Measurements from ENCODE around the gene IGFBP3. TPM values are rescaled to one million over a fixed set of nuclear protein-coding genes. Genes with fewer than 3 reads are reported as not detected.

Gene IGFBP3
- total RNA-seq, 1 experiment from 2014 or later: 2.9 TPM

DNA sequence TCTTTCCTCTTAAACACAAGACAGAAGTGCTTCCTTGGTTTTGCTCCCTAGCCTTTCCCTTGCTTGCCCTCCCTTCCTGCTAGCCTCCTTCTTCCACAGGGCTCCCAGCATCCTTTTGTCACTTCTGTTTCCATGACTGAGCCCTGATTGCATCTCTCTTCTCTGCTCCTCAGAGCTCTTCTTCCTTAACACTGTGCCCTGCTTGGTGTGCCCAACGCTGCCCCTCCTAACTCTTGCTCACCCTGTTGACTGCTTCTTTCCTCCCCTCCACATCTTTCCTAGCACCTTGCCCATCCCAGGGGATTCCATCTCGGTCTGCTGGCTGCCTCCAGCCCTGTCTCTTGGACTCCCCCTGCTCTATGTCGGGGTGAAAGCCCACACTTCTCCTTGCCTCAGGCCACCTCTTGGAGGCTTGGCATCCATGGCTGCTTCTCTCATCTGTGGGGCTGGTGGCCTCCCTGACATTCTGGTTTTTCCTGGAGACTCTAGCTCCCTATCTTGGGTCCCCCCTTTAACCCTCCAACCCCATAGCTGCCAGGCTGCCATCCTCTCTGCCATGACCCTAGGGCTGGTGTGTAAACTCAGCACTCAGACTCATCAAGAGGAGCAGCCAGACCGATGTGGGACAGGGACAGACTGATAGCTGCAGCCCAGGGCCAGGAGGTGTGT lies 26.9 kb downstream of the IGFBP3 start (continued):
- TF ChIP-seq CTCF (IDR thresholded peaks at IDR 0.05) (no peak), GRHL2 (CRISPR knock-in tag; IDR thresholded peaks at IDR 0.05; ENCODE audit: insufficient replicate concordance, severe bottlenecking) (no peak), ZNF396 (CRISPR knock-in tag; IDR thresholded peaks at IDR 0.05; ENCODE audit: borderline replicate concordance) (no peak), HMGA2 (CRISPR knock-in tag; IDR thresholded peaks at IDR 0.05) (no peak), MXD4 (CRISPR knock-in tag; IDR thresholded peaks at IDR 0.05; ENCODE audit: borderline replicate concordance) (no peak), RORB (CRISPR knock-in tag; IDR thresholded peaks at IDR 0.05) (no peak)
- TF ChIP-seq, protein P1, sequence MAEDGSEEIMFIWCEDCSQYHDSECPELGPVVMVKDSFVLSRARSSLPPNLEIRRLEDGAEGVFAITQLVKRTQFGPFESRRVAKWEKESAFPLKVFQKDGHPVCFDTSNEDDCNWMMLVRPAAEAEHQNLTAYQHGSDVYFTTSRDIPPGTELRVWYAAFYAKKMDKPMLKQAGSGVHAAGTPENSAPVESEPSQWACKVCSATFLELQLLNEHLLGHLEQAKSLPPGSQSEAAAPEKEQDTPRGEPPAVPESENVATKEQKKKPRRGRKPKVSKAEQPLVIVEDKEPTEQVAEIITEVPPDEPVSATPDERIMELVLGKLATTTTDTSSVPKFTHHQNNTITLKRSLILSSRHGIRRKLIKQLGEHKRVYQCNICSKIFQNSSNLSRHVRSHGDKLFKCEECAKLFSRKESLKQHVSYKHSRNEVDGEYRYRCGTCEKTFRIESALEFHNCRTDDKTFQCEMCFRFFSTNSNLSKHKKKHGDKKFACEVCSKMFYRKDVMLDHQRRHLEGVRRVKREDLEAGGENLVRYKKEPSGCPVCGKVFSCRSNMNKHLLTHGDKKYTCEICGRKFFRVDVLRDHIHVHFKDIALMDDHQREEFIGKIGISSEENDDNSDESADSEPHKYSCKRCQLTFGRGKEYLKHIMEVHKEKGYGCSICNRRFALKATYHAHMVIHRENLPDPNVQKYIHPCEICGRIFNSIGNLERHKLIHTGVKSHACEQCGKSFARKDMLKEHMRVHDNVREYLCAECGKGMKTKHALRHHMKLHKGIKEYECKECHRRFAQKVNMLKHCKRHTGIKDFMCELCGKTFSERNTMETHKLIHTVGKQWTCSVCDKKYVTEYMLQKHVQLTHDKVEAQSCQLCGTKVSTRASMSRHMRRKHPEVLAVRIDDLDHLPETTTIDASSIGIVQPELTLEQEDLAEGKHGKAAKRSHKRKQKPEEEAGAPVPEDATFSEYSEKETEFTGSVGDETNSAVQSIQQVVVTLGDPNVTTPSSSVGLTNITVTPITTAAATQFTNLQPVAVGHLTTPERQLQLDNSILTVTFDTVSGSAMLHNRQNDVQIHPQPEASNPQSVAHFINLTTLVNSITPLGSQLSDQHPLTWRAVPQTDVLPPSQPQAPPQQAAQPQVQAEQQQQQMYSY (CRISPR knock-in tag; IDR thresholded peaks at IDR 0.05): no peak
- TF ChIP-seq, protein P2, sequence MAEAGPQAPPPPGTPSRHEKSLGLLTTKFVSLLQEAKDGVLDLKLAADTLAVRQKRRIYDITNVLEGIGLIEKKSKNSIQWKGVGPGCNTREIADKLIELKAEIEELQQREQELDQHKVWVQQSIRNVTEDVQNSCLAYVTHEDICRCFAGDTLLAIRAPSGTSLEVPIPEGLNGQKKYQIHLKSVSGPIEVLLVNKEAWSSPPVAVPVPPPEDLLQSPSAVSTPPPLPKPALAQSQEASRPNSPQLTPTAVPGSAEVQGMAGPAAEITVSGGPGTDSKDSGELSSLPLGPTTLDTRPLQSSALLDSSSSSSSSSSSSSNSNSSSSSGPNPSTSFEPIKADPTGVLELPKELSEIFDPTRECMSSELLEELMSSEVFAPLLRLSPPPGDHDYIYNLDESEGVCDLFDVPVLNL (CRISPR knock-in tag; IDR thresholded peaks at IDR 0.05; ENCODE audit: borderline replicate concordance, low read depth): no peak

- ChIA-PET POLR2A (no interaction called here), CTCF (interaction anchor here (1.2 kb wide), 1 partner anchor 25 kb away, joined by 3 read pairs; no protein-coding TSS in a partner anchor)
- TF ChIP-seq ATF6 (CRISPR knock-in tag; IDR thresholded peaks at IDR 0.05) (no peak), SP1 (CRISPR knock-in tag; conservative IDR thresholded peaks at IDR 0.05) (no peak), HMGA2 (CRISPR knock-in tag; IDR thresholded peaks at IDR 0.05) (no peak), NFYB (CRISPR knock-in tag; conservative IDR thresholded peaks at IDR 0.05; ENCODE audit: low read depth) (no peak), OVOL2 (CRISPR knock-in tag; IDR thresholded peaks at IDR 0.05; ENCODE audit: borderline replicate concordance) (no peak), EMX1 (CRISPR knock-in tag; IDR thresholded peaks at IDR 0.05) (no peak), ZNF671 (CRISPR knock-in tag; IDR thresholded peaks at IDR 0.05) (no peak), MYBL2 (CRISPR knock-in tag; IDR thresholded peaks at IDR 0.05) (no peak), ZNF423 (CRISPR knock-in tag; IDR thresholded peaks at IDR 0.05) (no peak), ELF4 (CRISPR knock-in tag; IDR thresholded peaks at IDR 0.05; ENCODE audit: low read depth) (no peak)
- TF ChIP-seq, protein P3, sequence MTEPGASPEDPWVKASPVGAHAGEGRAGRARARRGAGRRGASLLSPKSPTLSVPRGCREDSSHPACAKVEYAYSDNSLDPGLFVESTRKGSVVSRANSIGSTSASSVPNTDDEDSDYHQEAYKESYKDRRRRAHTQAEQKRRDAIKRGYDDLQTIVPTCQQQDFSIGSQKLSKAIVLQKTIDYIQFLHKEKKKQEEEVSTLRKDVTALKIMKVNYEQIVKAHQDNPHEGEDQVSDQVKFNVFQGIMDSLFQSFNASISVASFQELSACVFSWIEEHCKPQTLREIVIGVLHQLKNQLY (CRISPR knock-in tag; IDR thresholded peaks at IDR 0.05): no peak
- TF ChIP-seq, protein P4, sequence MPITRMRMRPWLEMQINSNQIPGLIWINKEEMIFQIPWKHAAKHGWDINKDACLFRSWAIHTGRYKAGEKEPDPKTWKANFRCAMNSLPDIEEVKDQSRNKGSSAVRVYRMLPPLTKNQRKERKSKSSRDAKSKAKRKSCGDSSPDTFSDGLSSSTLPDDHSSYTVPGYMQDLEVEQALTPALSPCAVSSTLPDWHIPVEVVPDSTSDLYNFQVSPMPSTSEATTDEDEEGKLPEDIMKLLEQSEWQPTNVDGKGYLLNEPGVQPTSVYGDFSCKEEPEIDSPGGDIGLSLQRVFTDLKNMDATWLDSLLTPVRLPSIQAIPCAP (CRISPR knock-in tag; IDR thresholded peaks at IDR 0.05): no peak
- TF ChIP-seq, protein P2 (CRISPR knock-in tag; IDR thresholded peaks at IDR 0.05; ENCODE audit: borderline replicate concordance, low read depth): no peak
- DNase-seq (ENCODE audit: low spot score) (no peak), ATAC-seq (no peak)
- Mint-ChIP-seq H3K27me3 (ENCODE audit: low read depth) (peaks cover 28% of the 10 kb centered on the region), H3K4me3 (no peak overlapping the region), H3K4me1 (peaks cover 9% of the 10 kb centered on the region), H3K9me3 (no peaks in the 10 kb centered on the region), H3K36me3 (no peaks in the 10 kb centered on the region), H3K27ac (no peak overlapping the region)
Observed at GRCh38 chr7:45893374-45893995, 27.6 kb downstream of the IGFBP3 start.
